CD14-positive monocyte (primary cell): Measurements from ENCODE around the gene IRAK3. TPM values are rescaled to one million over a fixed set of nuclear protein-coding genes. Genes with fewer than 3 reads are reported as not detected.
A peak's percentile ranks its signal among the peaks of the same experiment; 100 is the strongest.

Experiments
- DNase-seq, 3 donors: peaks; one replicate each; pipeline ENCODE4 v3.0.0-alpha.2; 2011 to 2022
- H2AFZ ChIP-seq: 2 replicates; pipeline ENCODE4 v1.6.0; 2012; ENCODE audit warnings: mild to moderate bottlenecking, low read depth, low read length, inconsistent platforms; ENCODE audit not compliant: insufficient read depth, poor library complexity, severe bottlenecking
- H3K27ac ChIP-seq, 2 donors: 1 replicate in 1 of 2; 2 replicates in 1 of 2; pipeline ENCODE4 v1.5.1; 2012 to 2013; ENCODE audit warnings: low read length in 2 of 2, control low read depth in 1 of 2, inconsistent platforms in 1 of 2, low read depth in 1 of 2, mild to moderate bottlenecking in 1 of 2
- H3K27me3 ChIP-seq, 2 donors: one replicate each; pipeline versions ENCODE4 v1.6.0 to v1.6.1; 2011 to 2013; ENCODE audit warnings: low read length in 2 of 2; ENCODE audit not compliant: control insufficient read depth in 2 of 2, insufficient read depth in 2 of 2
- H3K36me3 ChIP-seq, 2 donors: replicated peaks in 1 of 2; 1 replicate in 1 of 2; 2 replicates in 1 of 2; pipeline versions ENCODE4 v1.5.1 to v1.6.1; 2012 to 2013; ENCODE audit warnings: low read length in 2 of 2, control low read depth in 1 of 2, inconsistent platforms in 1 of 2, mild to moderate bottlenecking in 1 of 2; ENCODE audit not compliant: insufficient read depth in 2 of 2, control insufficient read depth in 1 of 2
- H3K4me1 ChIP-seq, 2 donors: 1 replicate in 1 of 2; 2 replicates in 1 of 2; pipeline versions ENCODE4 v1.5.1 to v1.6.1; 2012 to 2013; ENCODE audit warnings: low read length in 2 of 2, control low read depth in 1 of 2, inconsistent platforms in 1 of 2, mild to moderate bottlenecking in 1 of 2, moderate library complexity in 1 of 2; ENCODE audit not compliant: insufficient read depth in 2 of 2, control insufficient read depth in 1 of 2
- H3K4me2 ChIP-seq: replicated peaks from 2 replicates; pipeline ENCODE3; 2012; ENCODE audit warnings: low read length, moderate library complexity, mild to moderate bottlenecking; ENCODE audit not compliant: poor library complexity, severe bottlenecking; ENCODE audit errors: extremely low read depth
- H3K4me3 ChIP-seq, 3 experiments: fragments of 200-600 bp in 1 of 3; sonication (generic) in 1 of 3; replicated peaks in 1 of 3; 1 replicate in 2 of 3; 2 replicates in 1 of 3; pipeline ENCODE4 v1.5.1; 2011 to 2013; ENCODE audit warnings: low read length in 3 of 3, mild to moderate bottlenecking in 3 of 3, control low read depth in 2 of 3, low read depth in 2 of 3, inconsistent platforms in 1 of 3, moderate library complexity in 1 of 3
- H3K79me2 ChIP-seq: 2 replicates; pipeline ENCODE4 v1.6.0; 2012; ENCODE audit warnings: mild to moderate bottlenecking, control low read depth, inconsistent platforms, low read length, moderate library complexity; ENCODE audit not compliant: insufficient read depth
- H3K9ac ChIP-seq: 2 replicates; pipeline ENCODE4 v1.6.0; 2017; ENCODE audit warnings: low read length, mild to moderate bottlenecking; ENCODE audit not compliant: insufficient read depth, poor library complexity, severe bottlenecking
- H3K9me3 ChIP-seq, 2 donors: replicated peaks in 1 of 2; 1 replicate in 1 of 2; 2 replicates in 1 of 2; pipeline versions ENCODE4 v1.5.1 to v1.6.1; 2012 to 2013; ENCODE audit warnings: low read length in 2 of 2, control low read depth in 1 of 2; ENCODE audit not compliant: control insufficient read depth in 1 of 2, insufficient read depth in 1 of 2
- H4K20me1 ChIP-seq: 2 replicates; pipeline ENCODE4 v1.6.0; 2012; ENCODE audit warnings: mild to moderate bottlenecking, low read length, control low read depth, moderate library complexity; ENCODE audit not compliant: insufficient read depth
- H3K27ac Mint-ChIP-seq, 7 donors: one replicate each; pipeline ENCODE4 v1.8.0; 2020; ENCODE audit warnings: mild to moderate bottlenecking in 7 of 7, mixed read lengths in 7 of 7, moderate library complexity in 6 of 7, inconsistent platforms in 2 of 7
- H3K27me3 Mint-ChIP-seq, 3 donors: one replicate each; pipeline ENCODE4 v1.8.0; 2021 to 2022; ENCODE audit warnings: low read depth in 3 of 3, mild to moderate bottlenecking in 3 of 3, mixed read lengths in 3 of 3, moderate library complexity in 3 of 3, inconsistent platforms in 1 of 3
- H3K36me3 Mint-ChIP-seq, 2 donors: one replicate each; pipeline ENCODE4 v1.8.0; 2020; ENCODE audit warnings: mixed read lengths in 2 of 2, inconsistent platforms in 1 of 2, mild to moderate bottlenecking in 1 of 2
- H3K4me1 Mint-ChIP-seq: one replicate; pipeline ENCODE4 v1.8.0; 2020; ENCODE audit warnings: mild to moderate bottlenecking, mixed read lengths
- H3K4me3 Mint-ChIP-seq, 2 donors: one replicate each; pipeline ENCODE4 v1.8.0; 2020; ENCODE audit warnings: mild to moderate bottlenecking in 2 of 2, mixed read lengths in 2 of 2, moderate library complexity in 1 of 2
- H3K9me3 Mint-ChIP-seq, 7 donors: one replicate each; pipeline ENCODE4 v1.8.0; 2020 to 2022; ENCODE audit warnings: mixed read lengths in 7 of 7, mild to moderate bottlenecking in 6 of 7, moderate library complexity in 6 of 7, inconsistent platforms in 2 of 7
- WGBS: methylation state at CpG from one replicate; pipeline ENCODE4 v1.1.5; 2013; ENCODE audit warnings: missing lambda C conversion rate; ENCODE audit not compliant: insufficient coverage; 5-methylcytosine and 5-hydroxymethylcytosine counted together
- intact Hi-C, 2 donors: fragments of 100-400 bp; cut with micrococcal nuclease; formaldehyde crosslinking; loops; one replicate each; pipeline versions ENCODE4 v1.15.0 to v1.15.1; 2023
- polyA plus RNA-seq, 3 donors: library from polyadenylated mRNA; depleted of rRNA in 1 of 3; unstranded in 2 of 3; stranded (reverse) in 1 of 3; fragments of 300-500 nt in 2 of 3; fragments of >200 nt in 1 of 3; fragmentation: Illumina TruSeq in 2 of 3; gene quantifications; 1 replicate in 2 of 3; 2 replicates in 1 of 3; pipeline ENCODE4 v1.2.3, GENCODE V29; 2012 to 2021
- TF ChIP-seq, protein P1 (sequence below): fragments of 200-600 bp; IDR thresholded peaks from one replicate; pipeline ENCODE4 v1.8.0; 2022; ENCODE audit warnings: antibody characterized with exemption, mild to moderate bottlenecking

The IRAK3 gene
- polyA plus RNA-seq, 3 donors: 56.9 to 59.7 (median 58.0) TPM

- Histone ChIP-seq H3K27me3 (no peaks in the 10 kb centered on the region), H3K79me2 (peaks cover 100% of the 10 kb centered on the region), H3K9me3 (peaks cover 0 to 8% of the 10 kb centered on the region in 2 donors), H3K4me1 (peaks cover 8 to 25% of the 10 kb centered on the region in 2 donors), H3K9ac (no peak overlapping the region), H3K4me2 (no peak overlapping the region), H2AFZ (no peak overlapping the region), H3K36me3 (peaks cover 14 to 45% of the 10 kb centered on the region in 2 donors), H3K27ac (no peak overlapping the region), H4K20me1 (peaks cover 77% of the 10 kb centered on the region), H3K4me3 (no peak overlapping the region)
- Mint-ChIP-seq H3K36me3 (peaks cover 41 to 53% of the 10 kb centered on the region in 2 donors), H3K27me3 (peaks cover 0 to 1% (median 0%) of the 10 kb centered on the region in 3 donors), H3K4me3 (no peak overlapping the region), H3K4me1 (peaks cover 42% of the 10 kb centered on the region), H3K9me3 (peaks cover 0 to 9% (median 2%) of the 10 kb centered on the region in 7 donors), H3K27ac (peak overlapping the region in 3 of 7 donors; percentile 12 to 68 (median 37))
- no CpG with 5 or more reads among the region's 2 CpGs for WGBS
- TF ChIP-seq, protein P1, sequence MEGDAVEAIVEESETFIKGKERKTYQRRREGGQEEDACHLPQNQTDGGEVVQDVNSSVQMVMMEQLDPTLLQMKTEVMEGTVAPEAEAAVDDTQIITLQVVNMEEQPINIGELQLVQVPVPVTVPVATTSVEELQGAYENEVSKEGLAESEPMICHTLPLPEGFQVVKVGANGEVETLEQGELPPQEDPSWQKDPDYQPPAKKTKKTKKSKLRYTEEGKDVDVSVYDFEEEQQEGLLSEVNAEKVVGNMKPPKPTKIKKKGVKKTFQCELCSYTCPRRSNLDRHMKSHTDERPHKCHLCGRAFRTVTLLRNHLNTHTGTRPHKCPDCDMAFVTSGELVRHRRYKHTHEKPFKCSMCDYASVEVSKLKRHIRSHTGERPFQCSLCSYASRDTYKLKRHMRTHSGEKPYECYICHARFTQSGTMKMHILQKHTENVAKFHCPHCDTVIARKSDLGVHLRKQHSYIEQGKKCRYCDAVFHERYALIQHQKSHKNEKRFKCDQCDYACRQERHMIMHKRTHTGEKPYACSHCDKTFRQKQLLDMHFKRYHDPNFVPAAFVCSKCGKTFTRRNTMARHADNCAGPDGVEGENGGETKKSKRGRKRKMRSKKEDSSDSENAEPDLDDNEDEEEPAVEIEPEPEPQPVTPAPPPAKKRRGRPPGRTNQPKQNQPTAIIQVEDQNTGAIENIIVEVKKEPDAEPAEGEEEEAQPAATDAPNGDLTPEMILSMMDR: no peak
- intact Hi-C loops: no loop called here
- no peak for DNase-seq
Measured at GRCh38 chr12:66156654-66157053, 32.4 kb upstream of the IRAK3 start.

DNA sequence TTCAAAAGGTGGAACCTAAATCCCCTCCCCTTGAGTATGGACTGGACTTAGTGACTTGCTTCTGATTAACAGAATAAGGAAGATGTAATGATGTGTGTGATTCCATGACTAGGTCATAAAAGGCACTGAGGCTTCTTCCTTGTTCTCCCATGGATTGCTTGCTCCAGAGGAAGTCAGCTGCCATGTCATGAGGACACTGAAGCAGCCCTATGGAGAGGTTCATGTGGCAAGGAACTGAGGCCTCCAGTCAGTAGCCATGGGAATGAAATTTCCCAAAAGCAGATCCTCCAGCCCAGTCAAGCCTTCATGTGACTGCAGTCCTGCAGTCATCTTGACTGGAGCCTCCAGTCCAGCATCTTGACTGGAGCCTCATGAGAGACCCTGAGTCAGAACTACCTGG is 29.9 kb upstream of the IRAK3 start:
- H3K27me3 ChIP-seq: no peaks in the 10 kb centered on the region
- Mint-ChIP-seq H3K36me3 (peaks cover 41 to 49% of the 10 kb centered on the region in 2 donors), H3K27me3 (peaks cover 0 to 1% (median 0%) of the 10 kb centered on the region in 3 donors), H3K4me3 (no peak overlapping the region), H3K4me1 (peaks cover 54% of the 10 kb centered on the region), H3K9me3 (peaks cover 5 to 12% (median 9%) of the 10 kb centered on the region in 7 donors), H3K27ac (peak overlapping the region in 3 of 7 donors; percentile 24 to 60 (median 52))
- no peak overlapping the region for H2AFZ ChIP-seq
- peak in 1 of 3 donors; percentile 42 for DNase-seq
- H4K20me1 ChIP-seq: peaks cover 87% of the 10 kb centered on the region
- intact Hi-C loops: no loop called here
- peaks cover 10 to 36% of the 10 kb centered on the region in 2 donors for H3K36me3 ChIP-seq
- TF ChIP-seq, protein P1: no peak
- peak overlapping the region in 1 of 2 donors; percentile 63 for H3K27ac ChIP-seq
- H3K4me2 ChIP-seq: no peak overlapping the region
- H3K9me3 ChIP-seq: peaks cover 0 to 8% of the 10 kb centered on the region in 2 donors
- no peak overlapping the region for H3K9ac ChIP-seq
- H3K4me3 ChIP-seq: no peak overlapping the region
- H3K79me2 ChIP-seq: peaks cover 100% of the 10 kb centered on the region
- H3K4me1 ChIP-seq: peaks cover 10 to 27% of the 10 kb centered on the region in 2 donors
